Osteocyte (in vitro differentiated cells): ENCODE data around the gene UBE2D3. TPM values are rescaled to one million over a fixed set of nuclear protein-coding genes. Genes with fewer than 3 reads are reported as not detected.

Experiments
- DNase-seq: peaks from one replicate; pipeline ENCODE4 v3.0.0; 2021; ENCODE audit warnings: mixed read lengths; ENCODE audit not compliant: unreplicated experiment; ENCODE audit errors: extremely low spot score
- H3K27ac Mint-ChIP-seq: one replicate; pipeline ENCODE4 v1.8.0; 2021; ENCODE audit warnings: mild to moderate bottlenecking, mixed read lengths; ENCODE audit not compliant: unreplicated experiment
- H3K27me3 Mint-ChIP-seq: one replicate; pipeline ENCODE4 v1.8.0; 2021; ENCODE audit warnings: mixed read lengths; ENCODE audit not compliant: unreplicated experiment
- H3K36me3 Mint-ChIP-seq: one replicate; pipeline ENCODE4 v1.8.0; 2021; ENCODE audit warnings: mixed read lengths; ENCODE audit not compliant: unreplicated experiment
- H3K4me1 Mint-ChIP-seq: one replicate; pipeline ENCODE4 v1.8.0; 2021; ENCODE audit warnings: mixed read lengths; ENCODE audit not compliant: unreplicated experiment
- H3K4me3 Mint-ChIP-seq: one replicate; pipeline ENCODE4 v1.8.0; 2021; ENCODE audit warnings: mild to moderate bottlenecking, moderate library complexity, mixed read lengths; ENCODE audit not compliant: unreplicated experiment
- H3K9me3 Mint-ChIP-seq: one replicate; pipeline ENCODE4 v1.8.0; 2021; ENCODE audit warnings: mixed read lengths; ENCODE audit not compliant: unreplicated experiment
- total RNA-seq: library from RNA; stranded (reverse); gene quantifications from 2 replicates; pipeline ENCODE4 v1.2.1, GENCODE V29; 2021
- TF ChIP-seq, protein P1 (sequence below): fragments of 200-600 bp; sonication (generic); IDR thresholded peaks from 2 replicates; pipeline ENCODE4 v1.5.0; 2021; ENCODE audit warnings: antibody characterized with exemption, mild to moderate bottlenecking, moderate library complexity

UBE2D3 gene
- total RNA-seq, 1 donor from 2014 or later = 247 TPM

DNA sequence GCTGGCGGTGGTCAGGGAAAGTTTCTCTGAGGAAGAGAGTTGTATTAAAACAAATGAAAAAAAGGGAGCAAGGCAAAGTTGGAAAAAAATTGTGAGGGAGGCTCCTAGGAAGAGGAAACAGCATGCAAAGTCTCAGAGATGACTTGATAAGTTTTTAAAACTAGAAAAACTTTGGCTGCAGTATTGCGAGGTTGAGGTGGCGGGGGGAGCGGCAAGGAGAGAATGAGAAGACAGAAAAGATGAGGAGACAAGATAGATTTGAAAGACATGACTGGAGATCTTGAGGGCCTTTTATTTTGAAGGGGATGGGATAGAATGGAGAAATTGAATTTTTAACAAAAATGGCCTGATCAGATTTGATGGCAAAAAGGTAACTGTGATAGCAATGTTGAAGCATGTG is 4.8 kb upstream of the UBE2D3 start:
- H3K27ac Mint-ChIP-seq = no peak overlapping the region
- DNase-seq = no peak
- no peaks in the 10 kb centered on the region for H3K36me3 Mint-ChIP-seq
- no peaks in the 10 kb centered on the region for H3K9me3 Mint-ChIP-seq
- no peak overlapping the region for H3K4me3 Mint-ChIP-seq
- peaks cover 10% of the 10 kb centered on the region for H3K4me1 Mint-ChIP-seq
- H3K27me3 Mint-ChIP-seq = no peaks in the 10 kb centered on the region
- TF ChIP-seq, protein P1, sequence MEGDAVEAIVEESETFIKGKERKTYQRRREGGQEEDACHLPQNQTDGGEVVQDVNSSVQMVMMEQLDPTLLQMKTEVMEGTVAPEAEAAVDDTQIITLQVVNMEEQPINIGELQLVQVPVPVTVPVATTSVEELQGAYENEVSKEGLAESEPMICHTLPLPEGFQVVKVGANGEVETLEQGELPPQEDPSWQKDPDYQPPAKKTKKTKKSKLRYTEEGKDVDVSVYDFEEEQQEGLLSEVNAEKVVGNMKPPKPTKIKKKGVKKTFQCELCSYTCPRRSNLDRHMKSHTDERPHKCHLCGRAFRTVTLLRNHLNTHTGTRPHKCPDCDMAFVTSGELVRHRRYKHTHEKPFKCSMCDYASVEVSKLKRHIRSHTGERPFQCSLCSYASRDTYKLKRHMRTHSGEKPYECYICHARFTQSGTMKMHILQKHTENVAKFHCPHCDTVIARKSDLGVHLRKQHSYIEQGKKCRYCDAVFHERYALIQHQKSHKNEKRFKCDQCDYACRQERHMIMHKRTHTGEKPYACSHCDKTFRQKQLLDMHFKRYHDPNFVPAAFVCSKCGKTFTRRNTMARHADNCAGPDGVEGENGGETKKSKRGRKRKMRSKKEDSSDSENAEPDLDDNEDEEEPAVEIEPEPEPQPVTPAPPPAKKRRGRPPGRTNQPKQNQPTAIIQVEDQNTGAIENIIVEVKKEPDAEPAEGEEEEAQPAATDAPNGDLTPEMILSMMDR = no peak

DNA sequence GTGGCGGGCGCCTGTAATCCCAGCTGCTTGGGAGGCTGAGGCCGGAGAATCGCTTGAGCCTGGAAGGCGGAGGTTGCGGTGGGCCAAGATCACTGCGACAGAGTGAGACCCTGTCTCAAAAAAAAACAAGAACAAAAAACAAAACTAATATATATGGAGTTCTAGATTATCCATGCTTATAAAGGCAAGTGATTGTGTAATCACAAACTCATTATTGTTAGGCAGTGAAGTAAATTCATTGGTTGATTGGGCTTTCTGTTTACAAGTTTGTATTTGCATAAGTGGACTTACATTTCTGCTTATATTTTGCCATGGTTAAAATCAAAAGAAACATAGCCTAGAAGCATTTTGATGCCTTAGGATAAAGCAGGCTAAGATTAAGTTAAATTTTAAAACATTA is 2.5 kb upstream of the UBE2D3 start:
- H3K4me1 Mint-ChIP-seq = peaks cover 10% of the 10 kb centered on the region
- no peak for DNase-seq
- no peak overlapping the region for H3K27ac Mint-ChIP-seq
- no peaks in the 10 kb centered on the region for H3K9me3 Mint-ChIP-seq
- TF ChIP-seq, protein P1 = no peak
- H3K4me3 Mint-ChIP-seq = no peak overlapping the region
- H3K27me3 Mint-ChIP-seq = no peaks in the 10 kb centered on the region
- H3K36me3 Mint-ChIP-seq = no peaks in the 10 kb centered on the region

DNA sequence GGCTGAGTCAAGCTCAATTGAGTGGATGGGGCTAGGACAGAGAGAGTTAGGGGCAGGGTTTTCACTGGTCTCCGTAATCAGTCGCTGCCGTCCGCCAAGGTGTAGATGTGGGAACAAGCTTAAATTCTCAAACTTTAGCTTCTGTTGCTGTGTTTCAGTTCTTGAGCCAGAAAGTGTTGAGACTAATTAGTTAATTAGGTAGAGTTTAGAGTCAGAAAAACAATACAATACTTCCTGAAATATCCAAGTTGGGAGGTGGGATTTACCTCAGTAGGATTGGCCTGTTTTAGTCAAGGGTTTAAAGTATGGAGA is 1.1 kb upstream of the UBE2D3 start:
- no peaks in the 10 kb centered on the region for H3K27me3 Mint-ChIP-seq
- H3K4me1 Mint-ChIP-seq = peaks cover 22% of the 10 kb centered on the region
- DNase-seq = no peak
- H3K9me3 Mint-ChIP-seq = no peaks in the 10 kb centered on the region
- TF ChIP-seq, protein P1 = no peak
- no peak overlapping the region for H3K4me3 Mint-ChIP-seq
- no peak overlapping the region for H3K27ac Mint-ChIP-seq
- H3K36me3 Mint-ChIP-seq = no peaks in the 10 kb centered on the region

DNA sequence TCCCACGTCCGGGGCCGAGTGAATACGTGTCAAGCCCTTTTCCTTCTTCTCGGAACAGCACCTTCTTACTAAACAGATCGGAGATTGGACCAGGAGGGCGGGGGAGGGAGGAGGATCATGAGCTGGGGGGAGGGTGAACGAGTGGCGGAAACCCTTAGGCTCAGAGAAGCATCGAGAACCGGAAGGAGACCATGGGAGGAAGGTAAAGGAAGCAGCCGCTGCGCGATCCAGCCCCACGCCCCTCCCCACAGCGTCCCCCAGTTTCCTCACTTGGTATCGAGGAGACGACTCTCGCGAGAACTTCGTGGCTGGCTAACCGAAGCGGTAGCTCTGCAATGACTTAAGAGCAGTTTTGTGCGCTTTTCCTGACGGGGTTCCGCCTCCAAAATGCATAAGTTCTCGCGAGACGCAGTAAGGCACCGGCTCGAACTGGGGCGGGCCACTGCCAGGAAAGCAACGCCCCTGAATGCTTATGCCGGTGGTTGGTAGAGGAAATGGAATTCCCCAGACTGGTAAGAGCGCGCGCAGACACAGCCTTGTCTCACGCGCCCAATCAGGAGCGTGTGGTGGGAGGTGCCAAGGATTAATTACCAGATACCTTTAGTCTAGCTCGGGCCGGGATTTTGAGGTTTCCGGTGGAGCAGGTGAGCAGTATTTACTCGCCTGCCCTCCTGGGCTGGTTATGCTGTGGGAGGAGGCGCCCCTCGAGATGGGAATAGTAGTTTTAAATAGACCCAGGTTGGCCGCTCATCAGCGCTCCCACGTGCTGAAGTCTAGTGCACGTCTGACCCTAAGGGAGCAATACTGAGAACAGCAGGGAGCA is 534 bp upstream of the UBE2D3 start:
- peaks cover under 1% of the 10 kb centered on the region for H3K36me3 Mint-ChIP-seq
- H3K9me3 Mint-ChIP-seq = no peaks in the 10 kb centered on the region
- H3K27ac Mint-ChIP-seq = no peak overlapping the region
- H3K4me3 Mint-ChIP-seq = no peak overlapping the region
- DNase-seq = peak; percentile 99
- TF ChIP-seq, protein P1 = no peak
- H3K27me3 Mint-ChIP-seq = no peaks in the 10 kb centered on the region
- H3K4me1 Mint-ChIP-seq = peaks cover 27% of the 10 kb centered on the region

DNA sequence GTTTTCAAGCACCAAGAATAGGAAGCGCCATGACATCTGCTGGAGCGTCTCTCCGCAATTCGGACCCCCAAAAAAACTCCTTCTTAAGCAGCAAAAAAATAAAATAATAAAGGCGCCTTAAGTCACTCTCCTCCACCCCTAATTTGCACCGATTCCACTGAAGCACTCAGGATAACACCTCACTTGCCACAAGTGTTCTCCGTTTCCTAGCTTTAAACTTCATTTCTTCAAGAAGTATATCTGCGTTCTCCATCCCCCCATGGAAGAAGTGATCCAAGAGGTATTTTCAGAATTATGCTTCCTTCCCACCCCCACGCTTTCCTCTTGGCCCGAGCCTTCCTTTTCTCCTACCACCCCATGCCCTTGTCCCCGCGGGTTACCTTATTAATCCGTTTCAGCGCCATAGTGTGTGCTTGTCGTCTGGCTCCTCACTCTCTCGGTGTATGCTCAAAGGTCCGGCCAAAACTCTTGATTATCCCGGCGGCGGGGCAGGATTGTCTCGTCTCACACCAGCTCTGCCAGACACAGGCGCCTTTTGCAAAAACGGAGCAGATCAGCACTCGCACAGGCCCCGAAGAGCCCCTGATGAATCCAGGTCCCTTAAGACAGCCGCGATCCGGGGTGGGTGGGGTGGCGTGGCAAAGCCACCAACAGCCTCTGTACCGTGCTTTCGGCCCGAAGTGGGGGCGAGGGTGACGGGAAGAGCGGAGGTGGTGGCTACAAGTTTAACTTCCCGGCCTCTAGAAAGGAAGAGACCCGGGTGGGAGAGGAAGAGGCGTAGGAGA is 1.1 kb downstream of the UBE2D3 start:
- DNase-seq = no peak
- Mint-ChIP-seq H3K27ac (no peak overlapping the region), H3K27me3 (no peaks in the 10 kb centered on the region), H3K4me3 (no peak overlapping the region), H3K4me1 (peaks cover 42% of the 10 kb centered on the region), H3K9me3 (no peaks in the 10 kb centered on the region), H3K36me3 (peaks cover 4% of the 10 kb centered on the region)
- TF ChIP-seq, protein P1 = no peak
